HG03442 (cell line): ENCODE measurements around the gene OTUB1.
"Not testable (repeated sequence)": the region's sequence is repeated elsewhere in the genome, so short reads cannot be mapped to it uniquely, and the experiment has no call there.

Experiments used
- ATAC-seq: cut with Tn5 transposase; IDR thresholded peaks from one replicate; pipeline ENCODE4 v1.9.1; 2021; ENCODE audit warnings: mild to moderate bottlenecking, moderate library complexity; ENCODE audit not compliant: unreplicated experiment

Gene OTUB1, protein sequence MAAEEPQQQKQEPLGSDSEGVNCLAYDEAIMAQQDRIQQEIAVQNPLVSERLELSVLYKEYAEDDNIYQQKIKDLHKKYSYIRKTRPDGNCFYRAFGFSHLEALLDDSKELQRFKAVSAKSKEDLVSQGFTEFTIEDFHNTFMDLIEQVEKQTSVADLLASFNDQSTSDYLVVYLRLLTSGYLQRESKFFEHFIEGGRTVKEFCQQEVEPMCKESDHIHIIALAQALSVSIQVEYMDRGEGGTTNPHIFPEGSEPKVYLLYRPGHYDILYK

DNA sequence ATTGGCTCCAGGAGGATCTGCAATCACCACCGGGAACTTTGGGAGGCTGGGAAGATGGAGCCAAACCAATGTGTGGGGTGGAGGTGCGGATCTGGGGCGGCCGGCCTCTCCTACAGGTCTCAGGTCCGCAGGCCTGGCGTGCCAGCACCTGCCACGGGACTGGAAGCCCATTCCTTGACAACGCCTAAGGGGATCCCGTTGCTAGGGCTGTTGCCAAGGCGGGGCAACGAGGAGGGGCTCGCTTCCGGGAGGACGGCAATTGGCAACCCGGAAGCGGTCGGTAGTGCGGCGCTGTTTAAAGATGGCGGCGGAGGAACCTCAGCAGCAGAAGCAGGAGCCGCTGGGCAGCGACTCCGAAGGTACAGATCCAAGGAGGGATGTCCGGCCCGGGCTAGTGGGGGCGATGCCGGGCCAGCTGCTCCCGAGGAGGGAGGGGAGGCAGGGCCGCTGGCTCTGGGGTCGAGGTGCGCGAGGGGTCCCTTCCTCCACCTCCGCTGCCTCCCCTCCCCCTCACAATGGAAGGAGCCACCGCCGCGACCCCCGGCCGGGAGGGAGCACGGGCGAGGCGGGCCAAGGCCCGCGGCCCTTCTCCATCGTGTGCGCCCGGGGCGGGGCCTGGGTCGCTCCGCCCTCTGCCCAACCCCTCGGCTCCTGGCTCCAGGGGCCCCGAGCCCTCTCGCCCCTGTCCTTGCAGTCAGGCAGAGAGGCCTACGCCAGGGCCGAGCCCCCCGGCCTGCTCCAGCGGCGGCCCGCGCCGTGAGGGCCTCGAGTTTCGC lies at the start of gene OTUB1:
TSS of gene OTUB1 (plus strand) at position 283 of the 776 bp plus-strand sequence. CDS start at position 302, 19 bp downstream.
- peak; percentile 69 for ATAC-seq

DNA sequence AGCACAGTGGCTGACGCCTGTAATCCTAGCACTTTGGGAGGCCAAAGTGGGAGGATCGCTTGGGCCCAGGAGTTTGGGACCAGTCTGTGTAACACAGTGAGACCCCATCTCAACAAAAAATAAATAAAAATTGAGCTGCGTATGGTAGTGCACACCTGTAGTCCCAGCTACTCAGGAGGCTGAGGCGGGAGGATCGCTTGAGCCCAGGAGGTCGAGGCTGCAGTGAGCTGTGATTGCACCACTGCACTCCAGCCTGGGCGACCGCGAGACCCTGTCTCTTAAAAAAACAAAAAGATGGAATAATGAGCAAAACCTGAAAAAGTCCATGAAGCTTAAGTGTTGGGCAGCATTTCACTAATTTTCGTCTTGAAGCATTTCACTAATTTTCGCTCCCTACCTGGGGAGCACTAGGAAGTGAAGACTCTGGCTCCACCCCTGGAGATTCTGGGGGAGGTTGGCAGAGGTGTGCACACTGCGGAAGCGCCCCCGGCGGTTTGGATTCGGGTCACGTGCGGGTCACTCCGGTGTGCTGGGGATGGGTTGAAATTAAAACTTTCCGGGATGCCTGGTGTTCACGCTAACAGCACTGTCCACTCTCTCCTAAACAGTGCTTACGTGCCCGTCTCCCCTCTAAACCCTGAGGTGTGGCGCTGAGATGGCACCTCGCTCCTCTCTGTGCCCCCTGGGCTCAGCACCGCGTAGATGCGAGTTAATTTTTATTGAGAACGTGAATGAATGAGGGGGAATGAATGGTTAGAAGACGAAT lies 48.3 kb upstream of the OTUB1 start:
- ATAC-seq = peak; percentile 4

DNA sequence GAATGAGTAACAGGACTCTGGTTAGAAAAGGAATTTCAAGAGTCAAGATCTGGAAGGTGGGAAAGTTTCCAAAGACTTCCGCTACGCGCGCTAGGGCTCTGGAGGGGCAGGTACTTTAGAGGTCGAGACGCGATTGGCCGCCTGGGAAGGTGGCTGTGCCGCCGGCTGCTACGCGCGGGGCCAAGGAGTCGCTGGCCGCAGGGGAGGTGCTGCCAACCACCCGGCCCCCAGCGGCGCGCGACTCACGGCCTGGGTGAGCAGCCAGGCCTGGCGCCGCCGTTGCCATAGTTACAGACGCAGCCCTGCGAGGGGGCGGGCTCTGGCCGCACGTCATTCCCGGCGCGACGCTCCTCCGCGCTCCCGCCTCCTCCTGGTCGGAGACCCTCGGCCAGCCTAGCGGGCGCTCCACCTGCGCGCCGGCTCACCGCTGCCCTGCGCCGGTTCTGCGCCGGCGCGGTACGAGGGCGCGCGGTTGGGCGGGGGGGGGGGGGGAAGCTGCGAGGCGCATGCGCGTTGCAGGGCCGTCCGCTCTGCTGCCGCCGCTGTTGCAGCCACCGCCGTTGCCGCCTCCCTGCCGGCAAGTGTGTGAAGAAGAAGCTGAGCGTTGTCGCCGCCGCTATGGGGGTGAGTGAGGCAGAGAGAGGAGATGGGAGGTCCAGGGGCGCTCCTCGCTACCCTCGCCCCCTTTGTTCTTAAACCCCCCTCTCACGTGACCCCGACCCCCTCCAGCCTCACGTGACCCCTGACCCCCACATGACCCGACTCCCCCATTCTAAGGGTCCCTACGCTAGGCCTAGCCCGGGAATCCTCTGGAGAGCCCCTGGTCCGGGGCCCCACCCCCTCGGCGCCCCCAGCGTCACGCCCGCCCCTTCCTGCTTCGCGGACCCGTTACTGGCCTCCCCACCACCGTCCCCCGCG lies 47.5 kb upstream of the OTUB1 start, which contains the start of gene NAA40:
TSS of gene NAA40 (plus strand) at position 524 of the 918 bp plus-strand sequence. CDS start at position 619, 95 bp downstream.
- peak; percentile 94 for ATAC-seq

DNA sequence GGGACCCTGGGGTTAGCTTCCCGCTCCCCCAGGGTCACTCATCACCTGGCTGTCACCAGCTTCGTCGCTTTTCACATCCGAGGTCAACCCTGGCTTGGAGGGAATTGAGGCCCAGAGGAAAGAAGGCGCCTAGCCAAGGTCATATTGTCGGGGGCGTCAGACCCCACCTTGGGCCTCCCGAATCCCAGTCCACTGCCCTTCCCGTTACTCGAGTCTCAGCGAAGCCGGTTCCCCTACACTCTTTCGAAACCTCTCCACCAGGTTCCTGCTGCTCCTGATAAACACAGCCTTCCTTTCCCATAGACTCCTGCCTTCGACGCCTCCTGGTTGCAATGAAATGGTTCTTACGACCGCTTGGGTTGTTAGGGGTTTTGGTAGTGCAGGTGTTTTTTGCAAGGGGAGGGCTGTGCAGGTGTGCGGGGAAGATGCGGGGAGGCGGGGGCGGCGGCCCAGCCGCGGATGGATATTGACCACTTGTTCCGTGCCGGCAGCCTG lies 46.8 kb upstream of the OTUB1 start:
- no peak for ATAC-seq

DNA sequence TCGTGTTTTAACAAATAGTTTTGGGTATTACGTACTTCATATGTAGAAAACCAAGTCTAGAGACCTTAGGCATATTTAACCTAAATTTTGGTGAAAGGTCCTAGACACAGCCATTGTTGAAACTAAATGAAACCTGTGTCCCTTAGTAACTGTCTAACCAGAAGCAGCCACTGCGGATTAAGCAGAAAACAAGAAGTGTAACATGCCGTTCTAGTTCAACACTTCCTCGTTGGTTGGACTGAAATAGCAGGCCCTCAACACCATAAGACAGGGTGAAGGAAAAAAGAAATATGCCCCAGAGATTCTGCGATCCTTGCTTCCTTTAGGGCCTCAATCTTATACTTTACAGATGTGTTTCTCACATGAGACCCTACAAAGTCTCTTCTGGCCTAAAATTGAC lies 45.5 kb upstream of the OTUB1 start:
- no peak for ATAC-seq

DNA sequence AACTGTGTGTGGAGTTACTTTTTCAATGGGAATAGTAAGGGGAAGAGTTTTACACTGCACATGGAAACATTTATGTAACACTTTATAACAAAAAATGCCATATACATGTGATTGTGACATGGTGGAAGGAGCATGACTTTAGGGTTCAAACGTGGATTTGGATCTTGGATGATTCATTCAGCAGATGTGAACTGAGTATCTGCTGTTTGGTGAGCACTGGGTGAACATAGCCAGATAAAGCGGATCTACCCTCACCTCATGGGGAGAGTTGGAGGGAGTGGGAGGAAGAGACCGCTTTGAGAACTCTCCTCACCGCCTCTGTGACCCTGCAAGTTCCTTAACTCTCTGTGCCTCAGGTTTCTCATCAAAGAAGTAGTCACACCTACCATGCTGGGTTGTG lies 44.3 kb upstream of the OTUB1 start:
- no peak for ATAC-seq

DNA sequence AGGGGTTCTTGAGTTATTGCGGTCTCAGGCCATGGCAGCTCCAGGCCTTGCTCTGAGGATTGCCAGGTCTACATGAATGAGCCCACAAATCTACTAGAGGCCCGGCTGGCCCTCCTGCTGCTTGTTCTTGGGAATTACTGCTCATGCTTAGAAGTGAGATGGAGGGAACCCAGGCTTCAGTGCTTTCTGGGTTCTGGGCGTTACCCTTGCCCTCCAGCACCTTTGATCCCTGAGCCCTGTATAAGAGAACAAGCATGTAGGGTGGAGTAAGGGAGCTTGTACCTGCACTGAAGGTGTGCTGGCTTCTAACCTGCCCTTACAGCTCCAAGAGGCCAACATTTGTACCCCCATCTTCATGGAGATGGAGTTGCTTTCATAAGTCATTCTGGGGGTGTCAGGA lies 43.4 kb upstream of the OTUB1 start:
- ATAC-seq = no peak

DNA sequence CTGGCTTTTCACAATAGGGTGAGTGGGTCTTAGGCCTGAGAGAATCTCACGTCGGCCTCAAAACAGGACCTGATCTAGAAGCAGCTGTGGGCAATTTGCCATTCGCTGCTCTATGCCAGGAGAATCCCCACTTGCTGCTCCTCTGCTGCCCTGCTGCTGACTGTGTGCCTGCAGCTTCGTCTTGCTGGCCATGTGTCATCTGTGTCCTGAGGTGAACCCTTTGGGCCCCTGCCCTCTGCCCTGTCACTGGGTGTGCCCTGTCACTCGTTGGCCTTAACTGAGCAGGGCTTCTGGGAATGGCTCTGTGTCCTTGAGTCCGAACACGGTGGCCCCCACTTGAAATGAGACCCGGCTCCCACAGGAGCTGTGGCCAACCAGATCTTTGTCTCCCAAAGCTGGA lies 41.3 kb upstream of the OTUB1 start:
- ATAC-seq = no peak

DNA sequence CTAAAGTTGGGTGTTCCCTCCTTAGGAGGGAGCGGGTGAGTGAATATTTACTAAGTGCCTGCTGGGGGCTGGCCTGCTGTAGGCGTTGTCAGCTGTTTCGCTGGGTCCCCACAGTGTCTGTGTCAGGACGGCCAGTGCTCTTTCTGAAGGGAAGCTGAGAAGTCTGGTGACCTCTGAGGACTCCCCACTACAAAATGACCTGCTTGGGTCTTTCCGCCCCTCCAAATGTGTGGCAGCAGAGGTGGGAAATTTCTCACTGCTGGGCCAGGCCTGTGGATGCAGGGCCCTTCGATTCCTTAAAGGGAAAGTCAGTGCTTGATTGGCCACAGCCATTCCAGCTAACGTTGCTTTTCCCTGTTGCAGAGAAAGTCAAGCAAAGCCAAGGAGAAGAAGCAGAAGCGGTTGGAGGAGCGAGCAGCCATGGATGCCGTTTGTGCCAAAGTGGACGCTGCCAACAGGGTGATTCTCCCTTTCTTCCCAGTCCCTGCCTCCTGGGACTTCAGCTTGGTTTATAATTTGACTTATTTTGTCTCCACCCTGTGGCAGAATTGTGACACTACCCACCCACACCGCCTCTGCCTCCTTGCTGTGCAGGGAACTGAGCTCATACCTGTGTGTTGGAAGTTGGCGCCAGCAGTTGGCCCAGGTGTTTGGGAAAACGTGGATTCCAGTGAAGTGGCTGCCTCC lies 40.6 kb upstream of the OTUB1 start:
- no peak for ATAC-seq

DNA sequence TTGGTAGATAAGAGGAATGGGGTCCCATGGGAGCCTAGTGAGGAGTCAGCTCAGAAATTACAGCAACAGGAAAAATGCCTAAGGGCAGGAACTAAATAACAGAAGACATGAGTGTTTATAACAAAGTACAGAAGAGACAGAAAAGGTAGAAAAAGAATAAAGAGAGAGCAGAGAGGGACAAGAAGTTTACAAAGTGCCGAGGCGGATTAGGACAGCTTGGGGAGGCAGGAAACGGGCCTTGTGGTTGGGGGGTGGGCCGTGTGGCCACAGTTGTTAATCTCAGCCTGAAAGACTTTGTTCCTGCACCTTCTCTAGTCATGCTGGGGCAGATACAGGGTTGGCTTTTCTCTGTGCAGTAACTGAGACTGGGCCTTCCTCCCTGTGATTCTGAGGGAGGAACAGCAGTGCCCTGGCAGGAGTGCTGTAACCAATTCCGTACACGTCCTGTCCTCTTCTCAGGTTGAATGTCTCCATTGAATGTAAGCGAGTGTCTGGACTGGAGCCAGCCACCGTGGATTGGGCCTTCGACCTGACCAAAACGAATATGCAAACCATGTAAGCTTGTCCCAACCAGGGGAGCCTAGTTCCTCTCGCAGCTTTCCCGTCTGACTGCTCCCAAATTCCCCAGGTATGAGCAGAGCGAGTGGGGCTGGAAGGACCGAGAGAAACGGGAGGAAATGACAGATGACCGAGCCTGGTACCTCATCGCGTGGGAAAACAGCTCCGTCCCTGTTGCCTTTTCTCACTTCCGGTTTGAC lies 34.3 kb upstream of the OTUB1 start:
- no peak for ATAC-seq

DNA sequence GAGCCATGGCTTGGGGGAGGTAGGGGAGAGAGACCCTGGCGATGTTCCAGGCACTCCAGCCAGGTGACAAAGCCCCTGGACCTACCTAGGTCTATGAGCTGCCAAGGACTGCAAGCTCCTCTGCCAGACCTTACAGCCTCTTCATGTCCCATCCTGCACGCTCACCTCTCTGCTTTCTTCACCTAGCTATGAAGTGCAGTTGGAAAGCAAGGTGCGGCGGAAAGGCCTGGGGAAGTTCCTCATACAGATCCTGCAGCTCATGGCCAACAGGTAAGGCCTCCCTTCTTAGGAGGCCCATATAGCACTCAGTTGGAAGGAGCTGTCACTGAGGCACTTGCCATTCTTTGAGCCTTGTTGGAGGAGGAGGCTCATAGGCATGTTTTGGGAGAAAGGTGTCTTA lies 33.7 kb upstream of the OTUB1 start:
- no peak for ATAC-seq

DNA sequence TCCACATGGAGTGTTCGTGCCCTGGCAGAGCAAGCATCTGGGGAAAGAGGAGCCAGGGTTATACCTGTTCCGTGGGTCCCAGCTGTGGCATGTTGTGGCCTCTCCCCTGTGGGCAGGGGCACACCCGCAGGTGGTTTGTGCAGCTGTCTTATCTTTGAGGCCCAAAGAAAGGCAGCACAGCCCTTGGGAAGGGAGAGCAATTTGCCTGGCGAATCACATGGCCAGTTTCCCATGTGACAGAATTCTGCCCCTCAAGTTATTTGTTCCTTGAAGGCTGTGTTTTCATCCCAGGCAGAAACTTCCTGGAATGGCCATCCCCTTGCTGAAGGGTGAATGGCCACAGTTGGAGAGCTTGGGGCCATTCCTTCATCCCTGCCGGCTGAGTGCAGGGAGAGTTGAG lies 28.2 kb upstream of the OTUB1 start:
- ATAC-seq = no peak

DNA sequence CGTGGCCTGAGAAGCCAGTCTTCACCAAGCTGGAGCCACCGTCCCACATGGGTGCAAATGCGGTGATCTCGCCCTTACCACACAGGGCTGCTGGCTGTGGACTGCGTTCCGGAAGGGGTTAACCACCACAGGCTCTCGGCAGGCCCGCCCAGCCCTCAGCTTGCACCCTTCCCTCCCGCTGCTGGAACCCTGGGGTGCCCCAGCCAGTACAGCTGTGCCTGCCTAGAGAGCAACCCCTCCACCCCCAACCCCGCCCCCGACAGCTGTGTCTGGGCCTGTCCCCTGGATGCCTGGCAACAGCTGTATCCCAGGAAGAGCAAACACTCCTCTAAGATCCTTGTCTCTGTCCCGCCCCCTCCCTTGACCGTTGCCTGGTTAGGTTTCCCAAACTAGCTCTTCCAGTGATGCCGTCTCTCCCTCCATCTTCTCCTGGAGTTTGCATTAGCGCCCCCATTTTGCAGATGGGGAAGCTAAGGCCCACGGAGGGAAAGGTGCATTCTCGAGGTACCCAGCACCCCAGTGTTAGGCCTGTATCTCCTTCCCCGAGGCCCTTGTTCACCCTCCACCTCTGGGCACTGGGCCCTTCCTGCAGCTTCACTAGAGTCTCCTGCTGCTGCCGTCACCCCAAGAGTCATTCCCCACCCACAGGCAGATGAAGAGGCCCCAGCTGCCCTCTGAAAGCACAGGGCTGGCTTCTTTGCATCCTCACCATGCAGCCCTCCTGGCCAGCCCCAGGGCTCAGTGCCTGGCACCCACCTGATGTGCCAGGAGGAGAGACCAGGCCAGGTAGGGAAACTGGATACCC lies 24.4 kb upstream of the OTUB1 start:
- no peak for ATAC-seq

DNA sequence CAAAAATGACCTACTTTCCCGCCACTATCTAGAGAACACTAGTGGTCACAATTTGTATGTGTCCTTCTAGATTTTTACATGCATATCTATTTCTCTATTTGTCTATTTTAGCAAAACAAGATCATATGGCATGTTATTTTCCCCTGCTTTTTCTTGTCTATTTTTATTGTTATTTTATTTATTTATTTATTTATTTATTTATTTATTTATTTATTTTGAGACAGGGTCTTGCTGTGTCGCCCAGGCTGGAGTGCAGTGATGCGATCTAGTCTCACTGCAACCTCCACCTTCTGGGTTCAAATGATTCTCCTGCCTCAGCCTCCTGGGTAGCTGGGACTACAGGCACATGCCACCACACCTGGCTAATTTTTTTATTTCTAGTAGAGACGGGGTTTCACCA lies 22.3 kb upstream of the OTUB1 start:
- not testable (repeated sequence) for ATAC-seq

DNA sequence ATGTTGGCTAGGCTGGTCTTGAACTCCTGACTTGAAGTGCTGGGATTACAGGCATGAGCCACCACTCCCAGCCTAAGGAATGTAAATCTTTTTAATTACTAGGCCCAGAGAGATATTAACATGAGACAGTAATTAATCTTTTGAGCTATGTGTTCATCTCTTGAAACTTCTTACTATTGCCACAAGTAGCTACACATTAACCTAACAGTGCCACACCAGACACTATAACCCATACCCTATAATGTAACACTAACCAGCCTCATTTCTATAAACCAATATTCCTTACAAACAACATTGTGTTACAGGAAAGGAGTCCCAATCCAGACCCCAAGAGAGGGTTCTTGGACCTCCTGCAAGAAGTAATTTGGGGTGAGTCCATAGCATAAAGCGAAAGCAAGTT lies 19.8 kb upstream of the OTUB1 start:
- ATAC-seq = no peak

DNA sequence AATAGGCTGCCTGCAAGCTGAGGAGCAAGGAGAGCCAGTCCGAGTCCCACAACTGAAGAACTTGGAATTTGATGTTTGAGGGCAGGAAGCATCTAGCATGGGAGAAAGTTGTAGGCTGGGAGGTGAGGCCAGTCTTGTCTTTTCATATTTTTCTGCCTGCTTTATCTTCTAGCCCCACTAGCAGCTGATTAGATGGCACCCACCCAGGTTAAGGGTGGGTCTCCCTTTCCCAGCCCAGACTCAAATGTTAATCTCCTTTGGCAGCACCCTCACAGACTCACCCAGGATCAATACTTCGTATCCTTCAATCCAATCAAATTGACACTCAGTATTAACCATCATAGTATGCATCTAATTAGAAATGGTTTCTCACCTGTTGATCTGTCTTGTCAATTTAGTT lies 16.8 kb upstream of the OTUB1 start:
- no peak for ATAC-seq

DNA sequence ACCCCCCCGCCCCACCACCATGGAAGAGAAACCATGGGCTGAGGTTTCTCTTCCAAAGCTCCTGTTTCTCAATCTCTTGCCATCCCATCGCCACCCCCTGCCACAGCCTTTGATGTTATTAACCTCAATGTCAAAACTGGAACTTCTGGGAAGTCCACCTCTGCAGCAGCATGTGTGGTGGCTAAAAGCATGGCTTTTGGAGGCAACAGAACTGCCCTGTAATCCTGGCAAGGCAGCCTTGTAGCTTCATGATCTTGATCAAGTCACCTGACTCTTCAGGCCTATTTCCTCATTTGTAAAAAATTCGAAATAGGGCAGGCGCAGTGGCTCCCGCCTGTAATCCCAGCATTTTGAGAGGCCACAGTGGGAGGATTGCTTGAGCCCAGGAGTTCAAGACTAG lies 15.3 kb upstream of the OTUB1 start:
- no peak for ATAC-seq

DNA sequence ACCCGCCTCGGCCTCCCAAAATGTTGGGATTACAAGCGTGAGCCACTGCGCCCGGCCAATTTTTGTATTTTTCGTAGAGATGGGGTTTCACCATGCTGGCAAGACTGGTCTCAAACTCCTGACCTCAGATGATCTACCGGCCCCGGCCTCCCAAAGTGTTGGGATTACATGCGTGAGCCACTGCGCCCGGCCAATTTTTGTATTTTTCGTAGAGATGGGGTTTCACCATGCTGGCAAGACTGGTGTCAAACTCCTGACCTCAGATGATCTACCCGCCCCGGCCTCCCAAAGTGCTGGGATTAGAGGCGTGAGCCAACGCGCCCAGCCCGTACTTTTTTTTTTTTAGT lies 12.4 kb upstream of the OTUB1 start:
- ATAC-seq = not testable (repeated sequence)
